ENCODE data around the gene NEK1.
"Not testable (repeated sequence)": the region's sequence is repeated elsewhere in the genome, so short reads cannot be mapped to it uniquely, and the experiment has no call there.

The NEK1 gene

GRCh38 chr4:169460081-169460480 is 152.3 kb downstream of the NEK1 start:
- Mint-ChIP-seq H3K9me3 (peaks cover 14% of the 10 kb centered on the region), H3K27me3 (no peaks in the 10 kb centered on the region), H3K36me3 (ENCODE audit: low read depth) (peaks cover 68% of the 10 kb centered on the region), H3K4me3 (no peak overlapping the region), H3K27ac (no peak overlapping the region), H3K4me1 (ENCODE audit: low read depth) (no peaks in the 10 kb centered on the region)

- H3K4me1 Mint-ChIP-seq (ENCODE audit: low read depth) = no peaks in the 10 kb centered on the region
- no peaks in the 10 kb centered on the region for H3K27me3 Mint-ChIP-seq
- peaks cover 21% of the 10 kb centered on the region for H3K9me3 Mint-ChIP-seq
- H3K4me3 Mint-ChIP-seq = no peak overlapping the region
- H3K27ac Mint-ChIP-seq = no peak overlapping the region
- H3K36me3 Mint-ChIP-seq (ENCODE audit: low read depth) = peaks cover 83% of the 10 kb centered on the region
Measured at GRCh38 chr4:169458575-169458974, 153.8 kb downstream of the NEK1 start.

GRCh38 chr4:169452644-169453043 is 159.7 kb downstream of the NEK1 start:
- H3K27me3 Mint-ChIP-seq = not testable (repeated sequence)

DNA sequence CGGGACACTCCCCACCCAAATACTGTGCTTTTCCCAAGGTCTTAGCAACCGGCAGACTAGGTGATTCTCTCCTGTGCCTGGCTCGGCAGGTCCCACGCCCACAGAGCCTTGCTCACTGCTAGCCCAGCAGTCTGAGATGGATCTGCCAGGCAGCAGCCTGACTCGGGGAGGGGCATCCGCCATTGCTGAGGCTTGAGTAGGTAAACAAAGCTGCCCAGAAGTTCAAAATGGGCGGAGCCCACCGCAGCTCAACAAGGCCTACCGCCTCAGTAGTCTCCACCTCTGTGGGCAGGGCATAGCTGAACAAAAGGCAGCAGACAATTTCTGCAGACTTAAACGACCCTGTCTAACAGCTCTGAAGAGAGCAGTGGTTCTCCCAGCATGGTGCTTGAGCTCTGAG is 163.4 kb downstream of the NEK1 start:
- peaks cover 46% of the 10 kb centered on the region for H3K9me3 Mint-ChIP-seq

More at GRCh38 chr4:169452644-169453043, 159.7 kb downstream of the NEK1 start:
- not testable (repeated sequence) for H3K4me1 Mint-ChIP-seq (ENCODE audit: low read depth); H3K27ac Mint-ChIP-seq; H3K4me3 Mint-ChIP-seq
- Mint-ChIP-seq H3K36me3 (ENCODE audit: low read depth) (peaks cover 89% of the 10 kb centered on the region), H3K9me3 (peaks cover 31% of the 10 kb centered on the region)

GRCh38 chr4:169446824-169447223 is 165.6 kb downstream of the NEK1 start:
- H3K4me1 Mint-ChIP-seq (ENCODE audit: low read depth) = no peaks in the 10 kb centered on the region
- H3K27ac Mint-ChIP-seq = no peak overlapping the region
- H3K36me3 Mint-ChIP-seq (ENCODE audit: low read depth) = peaks cover 83% of the 10 kb centered on the region
- H3K4me3 Mint-ChIP-seq = no peak overlapping the region
- no peaks in the 10 kb centered on the region for H3K27me3 Mint-ChIP-seq
- H3K9me3 Mint-ChIP-seq = peaks cover 53% of the 10 kb centered on the region

More for the DNA sequence above, 163.4 kb downstream of the NEK1 start:
- H3K36me3 Mint-ChIP-seq (ENCODE audit: low read depth) = peaks cover 90% of the 10 kb centered on the region
- H3K4me1 Mint-ChIP-seq (ENCODE audit: low read depth); H3K4me3 Mint-ChIP-seq; H3K27ac Mint-ChIP-seq; H3K27me3 Mint-ChIP-seq: not testable (repeated sequence)

DNA sequence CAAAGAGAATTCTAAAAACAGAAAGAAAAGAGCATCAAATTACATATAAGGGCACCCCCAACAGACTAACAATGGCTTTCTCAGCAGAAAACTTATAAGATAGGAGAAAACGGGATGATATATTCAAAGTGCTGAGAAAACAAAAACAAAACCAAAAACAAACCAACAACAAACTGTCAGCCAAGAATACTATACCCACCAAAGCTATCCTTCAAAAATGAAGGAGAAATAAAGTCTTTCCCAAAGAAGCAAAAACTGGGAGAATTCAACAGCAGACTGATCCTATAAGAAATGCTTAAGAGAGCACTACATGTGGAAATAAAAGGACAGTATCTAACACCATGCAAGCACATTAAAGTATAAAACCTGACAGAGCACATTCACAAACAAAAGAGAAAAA is 168.6 kb downstream of the NEK1 start:
- Mint-ChIP-seq H3K36me3 (ENCODE audit: low read depth) (peaks cover 59% of the 10 kb centered on the region), H3K27me3 (no peaks in the 10 kb centered on the region), H3K27ac (no peak overlapping the region), H3K4me3 (no peak overlapping the region), H3K4me1 (ENCODE audit: low read depth) (no peaks in the 10 kb centered on the region), H3K9me3 (peaks cover 45% of the 10 kb centered on the region)

GRCh38 chr4:169440446-169440845 is 171.9 kb downstream of the NEK1 start:
- Mint-ChIP-seq H3K4me3 (no peak overlapping the region), H3K9me3 (peaks cover 26% of the 10 kb centered on the region), H3K27me3 (no peaks in the 10 kb centered on the region), H3K4me1 (ENCODE audit: low read depth) (no peaks in the 10 kb centered on the region), H3K36me3 (ENCODE audit: low read depth) (peaks cover 36% of the 10 kb centered on the region), H3K27ac (no peak overlapping the region)

DNA sequence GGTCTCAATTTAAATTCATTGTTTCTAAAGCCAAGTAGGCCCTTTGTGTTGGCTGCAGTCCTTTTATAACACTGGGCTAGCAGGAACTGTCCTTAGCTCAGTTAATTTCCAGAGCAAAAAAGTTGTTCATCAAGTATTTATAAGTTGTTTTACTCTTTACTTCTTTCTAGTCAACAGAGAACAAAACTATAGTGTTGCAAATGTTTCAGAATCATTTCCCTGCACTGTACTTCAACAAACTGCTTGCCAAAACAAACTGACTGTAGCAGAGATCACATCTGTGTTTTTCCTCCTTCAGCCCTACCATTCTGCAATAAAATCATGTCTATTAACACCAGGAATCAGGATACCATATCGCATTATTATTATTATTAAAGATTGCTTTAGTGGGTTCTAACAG is 173.1 kb downstream of the NEK1 start:
- no peaks in the 10 kb centered on the region for H3K4me1 Mint-ChIP-seq (ENCODE audit: low read depth)
- H3K27ac Mint-ChIP-seq = no peak overlapping the region
- H3K9me3 Mint-ChIP-seq = peaks cover 14% of the 10 kb centered on the region
- no peak overlapping the region for H3K4me3 Mint-ChIP-seq
- H3K36me3 Mint-ChIP-seq (ENCODE audit: low read depth) = peaks cover 24% of the 10 kb centered on the region
- H3K27me3 Mint-ChIP-seq = no peaks in the 10 kb centered on the region

GRCh38 chr4:169438057-169438480 is 174.3 kb downstream of the NEK1 start:
- Mint-ChIP-seq H3K27ac (no peak overlapping the region), H3K4me3 (no peak overlapping the region), H3K27me3 (no peaks in the 10 kb centered on the region), H3K36me3 (ENCODE audit: low read depth) (peaks cover 13% of the 10 kb centered on the region), H3K4me1 (ENCODE audit: low read depth) (no peaks in the 10 kb centered on the region), H3K9me3 (peaks cover 5% of the 10 kb centered on the region)

DNA sequence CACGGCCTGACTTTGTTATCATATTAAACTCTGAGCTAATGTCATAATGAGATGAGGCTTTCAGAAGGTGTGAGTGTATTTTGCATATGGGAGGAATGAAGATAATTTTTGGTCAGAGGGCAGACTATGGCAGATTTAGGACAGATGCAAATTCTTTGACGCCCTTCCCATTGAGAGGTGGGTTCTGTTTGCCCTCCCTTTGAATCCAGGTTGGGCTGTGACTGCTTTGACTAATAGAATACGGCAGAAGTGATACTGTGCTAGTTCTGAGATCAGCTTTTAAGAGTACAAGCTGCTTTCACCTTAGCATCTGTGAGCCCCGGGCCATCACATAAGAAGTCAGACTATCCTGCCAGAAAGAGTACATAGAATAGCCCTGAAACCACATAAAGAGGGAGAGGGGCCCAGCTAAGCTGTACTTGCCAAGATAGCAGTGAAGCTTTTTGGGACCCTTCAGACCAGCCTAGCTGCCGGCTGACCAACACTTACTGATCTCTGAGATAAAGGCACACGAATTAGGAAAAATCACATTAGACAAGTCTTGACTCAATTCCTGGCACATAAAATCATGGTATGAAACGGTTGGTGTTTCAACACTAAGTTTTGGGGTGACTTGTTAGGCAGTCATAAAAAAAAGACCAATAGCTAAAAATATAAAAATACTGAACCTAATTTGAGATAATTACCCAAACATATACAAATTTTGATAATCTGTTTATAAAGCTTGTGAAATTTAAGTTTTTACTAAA is 174.9 kb downstream of the NEK1 start:
- Mint-ChIP-seq H3K4me3 (no peak overlapping the region), H3K4me1 (ENCODE audit: low read depth) (no peaks in the 10 kb centered on the region), H3K27ac (no peak overlapping the region), H3K36me3 (ENCODE audit: low read depth) (peaks cover 11% of the 10 kb centered on the region), H3K9me3 (peaks cover 4% of the 10 kb centered on the region), H3K27me3 (no peaks in the 10 kb centered on the region)

DNA sequence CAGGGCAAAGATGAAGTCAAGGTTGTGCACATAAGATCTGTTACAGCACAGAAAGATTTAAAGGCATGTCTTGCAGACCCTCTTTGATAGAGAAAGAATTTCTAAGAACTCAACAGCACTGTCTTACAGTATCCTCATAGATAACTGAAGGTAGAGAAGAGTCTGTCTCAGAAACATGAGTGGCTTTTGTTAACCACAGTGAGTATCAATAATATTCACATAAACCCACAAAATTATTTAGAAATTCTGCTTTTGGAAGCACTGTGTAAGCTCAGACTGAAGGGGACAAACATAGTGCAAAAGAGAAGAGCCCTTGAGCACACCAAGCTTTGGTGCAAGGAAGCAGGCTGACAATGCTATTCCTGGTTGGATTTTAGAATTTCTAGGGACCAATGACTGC is 175.6 kb downstream of the NEK1 start:
- no peak overlapping the region for H3K4me3 Mint-ChIP-seq
- H3K27me3 Mint-ChIP-seq = no peaks in the 10 kb centered on the region
- H3K36me3 Mint-ChIP-seq (ENCODE audit: low read depth) = peaks cover 6% of the 10 kb centered on the region
- no peaks in the 10 kb centered on the region for H3K9me3 Mint-ChIP-seq
- H3K27ac Mint-ChIP-seq = no peak overlapping the region
- H3K4me1 Mint-ChIP-seq (ENCODE audit: low read depth) = no peaks in the 10 kb centered on the region

GRCh38 chr4:169428376-169428775 is 184.0 kb downstream of the NEK1 start:
- Mint-ChIP-seq H3K27me3 (no peaks in the 10 kb centered on the region), H3K36me3 (ENCODE audit: low read depth) (peaks cover 26% of the 10 kb centered on the region), H3K27ac (no peak overlapping the region), H3K4me1 (ENCODE audit: low read depth) (no peaks in the 10 kb centered on the region), H3K4me3 (no peak overlapping the region), H3K9me3 (no peaks in the 10 kb centered on the region)

- not testable (repeated sequence) for H3K27ac Mint-ChIP-seq
Measured at GRCh38 chr4:169427727-169428126, 184.7 kb downstream of the NEK1 start.

DNA sequence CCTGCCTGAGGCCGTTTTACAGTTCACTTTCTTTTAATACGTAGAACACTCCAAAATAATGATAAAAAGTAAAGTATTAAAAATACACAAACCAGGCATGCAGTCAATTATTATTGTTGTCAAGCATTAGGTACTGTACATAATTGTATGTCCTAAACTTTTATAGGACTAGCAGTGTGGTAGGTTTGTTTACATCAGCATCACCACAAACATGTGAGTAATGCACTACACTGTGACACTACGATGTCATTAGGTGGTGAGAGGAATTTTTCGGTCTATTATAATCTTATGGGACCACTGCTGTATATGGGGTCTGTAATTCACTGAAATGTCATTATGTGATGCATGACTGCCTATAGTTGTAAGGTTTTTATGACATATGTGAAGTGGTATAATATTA is 192.1 kb downstream of the NEK1 start:
- Mint-ChIP-seq H3K27ac (no peak overlapping the region), H3K27me3 (no peaks in the 10 kb centered on the region), H3K4me3 (no peak overlapping the region), H3K36me3 (ENCODE audit: low read depth) (peaks cover 33% of the 10 kb centered on the region), H3K4me1 (ENCODE audit: low read depth) (peaks cover 24% of the 10 kb centered on the region), H3K9me3 (no peaks in the 10 kb centered on the region)

More at GRCh38 chr4:169427727-169428126, 184.7 kb downstream of the NEK1 start:
- not testable (repeated sequence) for H3K9me3 Mint-ChIP-seq; H3K4me3 Mint-ChIP-seq; H3K4me1 Mint-ChIP-seq (ENCODE audit: low read depth); H3K27me3 Mint-ChIP-seq
- peaks cover 26% of the 10 kb centered on the region for H3K36me3 Mint-ChIP-seq (ENCODE audit: low read depth)

GRCh38 chr4:169418846-169419245 is 193.5 kb downstream of the NEK1 start:
- Mint-ChIP-seq H3K4me3 (no peak overlapping the region), H3K36me3 (ENCODE audit: low read depth) (peaks cover 23% of the 10 kb centered on the region), H3K27me3 (no peaks in the 10 kb centered on the region), H3K4me1 (ENCODE audit: low read depth) (peaks cover 24% of the 10 kb centered on the region), H3K27ac (no peak overlapping the region), H3K9me3 (no peaks in the 10 kb centered on the region)

Data from stimulated activated naive CD8-positive, alpha-beta T cell treated with anti-CD3 and anti-CD28 coated beads, Interleukin-15, Interleukin-2, amounts not matched to agents 100 ng/mL and 50 ng/mL, for 24 hours (primary cell).